ENCODE results near the gene CRTAP. TPM values are rescaled to one million over a fixed set of nuclear protein-coding genes. Genes with fewer than 3 reads are reported as not detected.
A peak's percentile ranks its signal among the peaks of the same experiment; 100 is the strongest.

The CRTAP gene
- total and polyA plus RNA-seq, 3 experiments from 2014 or later = 49.5 to 84.0 (median 50.3) TPM

DNA sequence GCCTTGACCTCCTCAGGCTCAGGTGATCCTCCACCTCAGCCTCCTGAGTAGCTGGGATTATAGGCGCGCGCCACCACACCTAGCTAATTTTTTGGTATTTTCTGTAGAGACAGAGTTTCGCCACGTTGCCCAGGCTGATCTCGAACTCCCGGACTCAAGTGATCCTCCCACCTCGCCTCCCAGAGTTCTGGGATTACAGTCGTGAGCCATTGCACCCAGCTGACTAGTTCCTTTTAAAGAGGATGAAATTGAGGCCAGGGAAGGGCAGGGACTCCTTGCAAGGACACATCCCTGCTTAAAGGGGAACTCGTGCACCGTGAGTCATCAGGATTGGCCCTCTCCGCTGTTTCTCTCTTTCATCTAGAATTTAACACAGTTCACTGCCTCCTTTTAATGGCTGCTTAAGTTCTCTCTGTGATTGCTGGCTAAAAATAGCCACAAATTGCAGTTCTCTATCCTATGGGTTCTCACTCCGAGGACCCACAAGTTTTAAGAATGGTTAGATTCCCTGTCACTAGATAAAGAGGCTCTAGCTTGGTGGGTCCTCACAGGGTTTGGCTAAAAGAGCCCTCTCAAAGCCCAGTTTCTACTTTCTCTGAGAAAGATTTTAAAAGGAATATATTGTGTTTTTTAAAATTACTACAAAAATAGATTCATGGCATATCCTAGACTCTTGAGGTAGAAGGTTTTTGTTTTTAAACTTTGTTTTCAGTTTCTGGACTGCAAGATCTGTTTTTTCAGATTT lies 1.4 kb downstream of the CRTAP start:
- H3K9me3 ChIP-seq (ENCODE audit: low read length) = no peaks in the 10 kb centered on the region
- Mint-ChIP-seq H3K4me1 (peaks cover 49 to 81% (median 58%) of the 10 kb centered on the region in 3 donors), H3K9me3 (no peaks in the 10 kb centered on the region), H3K27ac (peak overlapping the region in 7 of 8 donors; percentile 44 to 89 (median 74)), H3K36me3 (peaks cover 0 to 9% (median 2%) of the 10 kb centered on the region in 3 donors), H3K4me3 (peak overlapping the region; percentile 85 to 95 (median 87)), H3K27me3 (peaks cover 0 to 3% of the 10 kb centered on the region in 2 donors)
- no peaks in the 10 kb centered on the region for H3K36me3 ChIP-seq (ENCODE audit: insufficient read depth, low read length)
- no peak for DNase-seq
- POLR2A ChIA-PET = no interaction called here
- no peaks in the 10 kb centered on the region for H3K27me3 ChIP-seq (ENCODE audit: insufficient read depth, low read length, poor library complexity, severe bottlenecking)
- peak overlapping the region; percentile 59 for H3K27ac ChIP-seq (ENCODE audit: low read depth, low read length)
- CTCF ChIA-PET = interaction anchor here (0.8 to 4.7 kb wide), 3 partner anchors 16 to 40 kb away, joined by 3 to 31 read pairs (median 15); no protein-coding TSS in a partner anchor
- peaks cover 19% of the 10 kb centered on the region for H3K4me1 ChIP-seq (ENCODE audit: insufficient read depth, low read length)
- peak overlapping the region; percentile 85 for H3K4me3 ChIP-seq (ENCODE audit: low read length)

DNA sequence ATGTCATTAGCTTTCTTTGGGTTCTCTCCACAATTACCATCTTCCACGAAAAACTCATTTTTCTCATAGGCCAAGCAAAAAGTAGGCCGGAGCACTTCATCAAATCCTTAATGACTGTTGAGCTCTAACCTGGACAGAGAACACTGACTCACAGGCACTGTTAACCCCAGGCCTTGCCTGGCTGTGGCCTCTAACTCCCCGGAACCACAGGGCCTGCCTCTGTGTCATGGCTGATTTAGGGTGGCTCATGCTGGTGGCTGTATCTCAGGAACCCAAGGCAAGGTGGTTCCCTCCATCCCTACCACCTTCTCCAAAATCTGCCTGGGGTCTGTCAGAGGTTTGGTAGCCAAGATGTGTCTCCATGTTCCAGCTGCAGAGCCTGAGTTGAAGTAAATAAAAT lies 3.6 kb downstream of the CRTAP start:
- H3K27ac ChIP-seq (ENCODE audit: low read depth, low read length) = no peak overlapping the region
- no peak overlapping the region for H3K4me3 ChIP-seq (ENCODE audit: low read length)
- Mint-ChIP-seq H3K27me3 (peaks cover 0 to 3% of the 10 kb centered on the region in 2 donors), H3K4me3 (peak overlapping the region in 1 of 7 donors; percentile 51), H3K36me3 (peaks cover 0 to 28% (median 6%) of the 10 kb centered on the region in 3 donors), H3K4me1 (peaks cover 43 to 67% (median 45%) of the 10 kb centered on the region in 3 donors), H3K9me3 (no peaks in the 10 kb centered on the region), H3K27ac (peak overlapping the region in 5 of 8 donors; percentile 2 to 71 (median 36))
- H3K9me3 ChIP-seq (ENCODE audit: low read length) = no peaks in the 10 kb centered on the region
- ChIA-PET CTCF (interaction anchor here (1.5 to 4.7 kb wide), 2 partner anchors 8 to 13 kb away, joined by 3 to 31 read pairs; no protein-coding TSS in a partner anchor), POLR2A (no interaction called here)
- DNase-seq = no peak
- H3K4me1 ChIP-seq (ENCODE audit: insufficient read depth, low read length) = peaks cover 18% of the 10 kb centered on the region
- no peaks in the 10 kb centered on the region for H3K36me3 ChIP-seq (ENCODE audit: insufficient read depth, low read length)
- H3K27me3 ChIP-seq (ENCODE audit: insufficient read depth, low read length, poor library complexity, severe bottlenecking) = no peaks in the 10 kb centered on the region

DNA sequence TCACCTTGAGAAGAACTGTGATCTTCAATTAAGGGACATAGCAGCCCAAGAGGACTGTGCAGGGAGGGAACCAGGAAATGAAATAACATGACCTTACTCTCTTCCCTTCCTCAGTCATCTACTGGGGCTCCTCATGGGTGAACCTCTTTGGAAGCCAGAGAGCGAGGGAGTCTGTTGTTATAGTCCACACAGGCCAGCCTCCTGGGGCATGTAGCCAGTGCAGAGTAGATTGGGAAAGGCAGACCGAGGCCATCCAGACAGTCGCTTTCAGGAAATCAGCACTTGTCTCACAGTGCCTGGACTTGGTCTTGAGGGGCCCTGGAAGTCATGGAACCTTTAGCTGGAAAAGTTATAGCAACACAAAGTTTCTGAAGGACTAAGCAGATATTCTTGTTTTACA lies 6.1 kb downstream of the CRTAP start:
- Mint-ChIP-seq H3K27me3 (peaks cover 0 to 3% of the 10 kb centered on the region in 2 donors), H3K9me3 (no peaks in the 10 kb centered on the region), H3K4me1 (peaks cover 31 to 48% (median 33%) of the 10 kb centered on the region in 3 donors), H3K36me3 (peaks cover 0 to 45% (median 16%) of the 10 kb centered on the region in 3 donors), H3K4me3 (no peak overlapping the region), H3K27ac (peak overlapping the region in 3 of 8 donors; percentile 1 to 74 (median 35))
- CTCF ChIA-PET = no interaction called here
- H3K36me3 ChIP-seq (ENCODE audit: insufficient read depth, low read length) = peaks cover 10% of the 10 kb centered on the region
- peaks cover 4% of the 10 kb centered on the region for H3K4me1 ChIP-seq (ENCODE audit: insufficient read depth, low read length)
- no peaks in the 10 kb centered on the region for H3K27me3 ChIP-seq (ENCODE audit: insufficient read depth, low read length, poor library complexity, severe bottlenecking)
- no peak for DNase-seq
- POLR2A ChIA-PET = no interaction called here
- H3K27ac ChIP-seq (ENCODE audit: low read depth, low read length) = no peak overlapping the region
- no peak overlapping the region for H3K4me3 ChIP-seq (ENCODE audit: low read length)
- H3K9me3 ChIP-seq (ENCODE audit: low read length) = no peaks in the 10 kb centered on the region

DNA sequence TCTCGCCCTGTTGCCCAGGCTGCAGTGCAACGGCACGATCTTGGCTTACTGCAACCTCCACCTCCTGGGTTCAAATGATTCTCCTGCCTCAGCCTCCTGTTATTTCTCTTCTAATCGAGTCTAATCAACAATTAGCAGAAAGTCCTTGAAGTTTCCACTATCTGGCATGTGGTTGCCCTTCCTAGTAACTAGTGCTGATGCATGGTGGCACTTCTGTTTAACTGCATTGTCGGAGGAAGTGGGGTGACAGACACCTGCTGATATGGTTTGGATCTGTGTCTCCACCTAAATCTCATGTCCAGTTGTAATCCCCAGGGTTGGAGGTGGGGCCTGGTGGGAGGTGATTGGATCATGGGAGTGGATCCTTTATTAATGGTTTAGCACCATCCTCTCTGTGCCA lies 9.2 kb downstream of the CRTAP start:
- H3K27ac Mint-ChIP-seq = peak overlapping the region in 1 of 8 donors; percentile 4
- Histone ChIP-seq H3K27ac (ENCODE audit: low read depth, low read length) (no peak overlapping the region), H3K4me3 (ENCODE audit: low read length) (no peak overlapping the region), H3K36me3 (ENCODE audit: insufficient read depth, low read length) (peaks cover 12% of the 10 kb centered on the region), H3K9me3 (ENCODE audit: low read length) (no peaks in the 10 kb centered on the region), H3K4me1 (ENCODE audit: insufficient read depth, low read length) (no peaks in the 10 kb centered on the region), H3K27me3 (ENCODE audit: insufficient read depth, low read length, poor library complexity, severe bottlenecking) (no peaks in the 10 kb centered on the region)
- peaks cover 0 to 2% of the 10 kb centered on the region in 2 donors for H3K27me3 Mint-ChIP-seq
- H3K36me3 Mint-ChIP-seq = peaks cover 0 to 67% (median 20%) of the 10 kb centered on the region in 3 donors
- H3K4me3 Mint-ChIP-seq = no peak overlapping the region
- ChIA-PET POLR2A (no interaction called here), CTCF (interaction anchor here (1.2 kb wide), 1 partner anchor 8 kb away, joined by 9 read pairs; no protein-coding TSS in a partner anchor)
- DNase-seq = no peak
- no peaks in the 10 kb centered on the region for H3K9me3 Mint-ChIP-seq
- peaks cover 4 to 17% (median 9%) of the 10 kb centered on the region in 3 donors for H3K4me1 Mint-ChIP-seq

DNA sequence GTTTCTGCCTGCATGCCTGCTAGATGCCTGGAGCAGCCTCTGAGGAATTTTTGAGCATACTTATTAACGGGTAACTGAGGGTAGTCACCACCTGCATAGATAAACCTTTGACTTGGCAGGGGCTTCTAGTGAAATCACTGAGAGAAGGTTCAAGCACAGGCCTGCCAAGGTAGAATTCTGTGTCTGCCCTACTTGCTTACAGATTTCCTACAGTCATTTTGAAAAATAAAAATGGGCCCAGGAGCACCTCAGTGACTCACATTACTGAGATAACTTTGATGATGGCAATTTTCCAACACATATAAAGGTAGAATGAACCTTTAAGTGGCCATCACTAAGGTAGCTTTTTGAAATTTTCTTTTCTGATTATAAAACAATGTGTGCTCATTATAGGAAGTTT lies 10.8 kb downstream of the CRTAP start:
- no peaks in the 10 kb centered on the region for H3K27me3 ChIP-seq (ENCODE audit: insufficient read depth, low read length, poor library complexity, severe bottlenecking)
- no peak overlapping the region for H3K4me3 ChIP-seq (ENCODE audit: low read length)
- peaks cover 12% of the 10 kb centered on the region for H3K36me3 ChIP-seq (ENCODE audit: insufficient read depth, low read length)
- H3K9me3 ChIP-seq (ENCODE audit: low read length) = no peaks in the 10 kb centered on the region
- H3K4me3 Mint-ChIP-seq = no peak overlapping the region
- ChIA-PET POLR2A (interaction anchor here (0.6 kb wide), 1 partner anchor 60 kb away, joined by 10 read pairs; no protein-coding TSS in a partner anchor), CTCF (interaction anchor here (0.8 to 1.2 kb wide), 2 partner anchors 8 to 11 kb away, joined by 3 read pairs; no protein-coding TSS in a partner anchor)
- H3K27ac ChIP-seq (ENCODE audit: low read depth, low read length) = no peak overlapping the region
- H3K9me3 Mint-ChIP-seq = no peaks in the 10 kb centered on the region
- H3K36me3 Mint-ChIP-seq = peaks cover 0 to 67% (median 20%) of the 10 kb centered on the region in 3 donors
- H3K4me1 ChIP-seq (ENCODE audit: insufficient read depth, low read length) = no peaks in the 10 kb centered on the region
- peaks cover 0 to under 1% (median 0%) of the 10 kb centered on the region in 3 donors for H3K4me1 Mint-ChIP-seq
- no peak for DNase-seq
- no peaks in the 10 kb centered on the region for H3K27me3 Mint-ChIP-seq
- H3K27ac Mint-ChIP-seq = peak overlapping the region in 1 of 8 donors; percentile 37

DNA sequence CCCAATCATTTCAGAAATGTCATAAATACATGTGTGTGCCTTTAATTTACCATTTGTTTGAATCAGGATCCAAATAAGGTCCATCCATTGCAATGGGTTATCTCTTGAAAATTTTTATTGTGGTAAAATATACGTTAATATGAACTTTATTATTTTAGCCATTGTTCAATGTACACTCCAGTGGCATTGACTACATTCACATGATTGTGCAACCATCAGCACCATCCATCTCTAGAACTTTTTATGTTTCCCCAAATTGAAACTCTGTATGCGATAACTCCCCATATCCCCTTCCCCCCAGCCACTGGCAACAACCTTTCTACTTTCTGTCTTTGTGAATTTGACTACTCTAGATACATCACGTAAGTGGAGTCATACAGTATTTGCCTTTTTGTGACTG lies 12.0 kb downstream of the CRTAP start:
- no peaks in the 10 kb centered on the region for H3K9me3 ChIP-seq (ENCODE audit: low read length)
- H3K27me3 ChIP-seq (ENCODE audit: insufficient read depth, low read length, poor library complexity, severe bottlenecking) = no peaks in the 10 kb centered on the region
- Mint-ChIP-seq H3K9me3 (no peaks in the 10 kb centered on the region), H3K4me1 (no peaks in the 10 kb centered on the region), H3K4me3 (no peak overlapping the region), H3K27me3 (no peaks in the 10 kb centered on the region), H3K36me3 (peaks cover 0 to 69% (median 16%) of the 10 kb centered on the region in 3 donors), H3K27ac (no peak overlapping the region)
- ChIA-PET POLR2A (no interaction called here), CTCF (interaction anchor here (1.2 kb wide), 1 partner anchor 10 kb away, joined by 3 read pairs; no protein-coding TSS in a partner anchor)
- peaks cover 17% of the 10 kb centered on the region for H3K36me3 ChIP-seq (ENCODE audit: insufficient read depth, low read length)
- no peak overlapping the region for H3K4me3 ChIP-seq (ENCODE audit: low read length)
- no peaks in the 10 kb centered on the region for H3K4me1 ChIP-seq (ENCODE audit: insufficient read depth, low read length)
- H3K27ac ChIP-seq (ENCODE audit: low read depth, low read length) = no peak overlapping the region
- no peak for DNase-seq

DNA sequence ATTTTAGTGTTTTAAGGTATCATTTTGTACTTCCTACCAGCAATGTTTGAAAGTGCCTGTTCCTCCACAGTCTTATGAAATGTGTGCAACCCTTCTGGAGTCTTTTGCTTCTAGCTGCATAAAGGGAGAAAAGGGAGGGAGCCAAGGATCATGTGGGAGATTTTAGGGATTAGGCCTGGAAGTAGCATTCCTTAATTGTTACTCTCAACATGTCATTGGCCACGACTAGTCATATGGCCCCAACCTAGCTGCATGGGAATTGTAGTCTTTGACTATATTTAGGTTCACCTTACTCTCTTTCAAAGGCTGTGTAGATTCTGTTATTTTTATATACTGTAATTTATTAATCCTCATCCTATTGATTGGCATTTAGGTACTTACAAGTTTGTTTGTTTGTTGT lies 14.9 kb downstream of the CRTAP start:
- Histone ChIP-seq H3K27me3 (ENCODE audit: insufficient read depth, low read length, poor library complexity, severe bottlenecking) (no peaks in the 10 kb centered on the region), H3K4me1 (ENCODE audit: insufficient read depth, low read length) (no peaks in the 10 kb centered on the region), H3K4me3 (ENCODE audit: low read length) (no peak overlapping the region), H3K36me3 (ENCODE audit: insufficient read depth, low read length) (peaks cover 17% of the 10 kb centered on the region), H3K9me3 (ENCODE audit: low read length) (no peaks in the 10 kb centered on the region), H3K27ac (ENCODE audit: low read depth, low read length) (no peak overlapping the region)
- POLR2A ChIA-PET = no interaction called here
- no peak for DNase-seq
- peaks cover 0 to 71% (median 16%) of the 10 kb centered on the region in 3 donors for H3K36me3 Mint-ChIP-seq
- H3K9me3 Mint-ChIP-seq = no peaks in the 10 kb centered on the region
- H3K4me3 Mint-ChIP-seq = no peak overlapping the region
- H3K27me3 Mint-ChIP-seq = no peaks in the 10 kb centered on the region
- H3K27ac Mint-ChIP-seq = peak overlapping the region in 1 of 8 donors; percentile 17
- peaks cover 2 to 6% (median 5%) of the 10 kb centered on the region in 3 donors for H3K4me1 Mint-ChIP-seq
- CTCF ChIA-PET = interaction anchor here (0.7 to 3.8 kb wide), 4 partner anchors 10 to 659 kb away, joined by 3 to 31 read pairs (median 3); partner anchors contain the start of gene CRTAP

DNA sequence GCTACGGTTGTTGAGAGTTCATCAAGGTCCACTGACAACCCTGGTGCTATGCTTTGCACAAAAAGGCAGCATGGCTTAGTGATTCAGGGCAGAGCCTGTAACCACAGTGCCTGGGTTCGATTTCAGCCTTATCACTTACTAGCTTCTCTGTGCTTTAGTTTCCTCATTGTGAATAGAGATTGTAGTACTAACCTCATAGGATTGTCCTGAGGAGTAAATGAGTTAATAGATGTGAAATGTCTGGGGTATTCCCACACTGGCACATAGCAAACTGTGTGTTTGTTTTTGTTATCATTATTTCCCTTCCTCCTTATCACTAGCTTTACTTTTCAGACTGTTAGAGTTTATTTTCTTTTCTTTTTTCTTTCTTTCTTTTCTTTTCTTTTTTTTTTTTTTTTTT lies 16.3 kb downstream of the CRTAP start:
- Mint-ChIP-seq H3K4me3 (no peak overlapping the region), H3K27me3 (no peaks in the 10 kb centered on the region), H3K36me3 (peaks cover 6 to 72% (median 18%) of the 10 kb centered on the region in 3 donors), H3K27ac (no peak overlapping the region), H3K9me3 (no peaks in the 10 kb centered on the region), H3K4me1 (peaks cover 2 to 6% (median 5%) of the 10 kb centered on the region in 3 donors)
- no peak overlapping the region for H3K4me3 ChIP-seq (ENCODE audit: low read length)
- no peaks in the 10 kb centered on the region for H3K27me3 ChIP-seq (ENCODE audit: insufficient read depth, low read length, poor library complexity, severe bottlenecking)
- no peak overlapping the region for H3K27ac ChIP-seq (ENCODE audit: low read depth, low read length)
- no peaks in the 10 kb centered on the region for H3K9me3 ChIP-seq (ENCODE audit: low read length)
- no peak for DNase-seq
- peaks cover 11% of the 10 kb centered on the region for H3K36me3 ChIP-seq (ENCODE audit: insufficient read depth, low read length)
- ChIA-PET POLR2A (interaction anchor here (0.7 kb wide), 1 partner anchor 437 kb away, joined by 9 read pairs; no protein-coding TSS in a partner anchor), CTCF (interaction anchor here (0.7 to 3.8 kb wide), 4 partner anchors 15 to 657 kb away, joined by 3 to 31 read pairs (median 6); partner anchors contain the start of gene CRTAP)
- H3K4me1 ChIP-seq (ENCODE audit: insufficient read depth, low read length) = no peaks in the 10 kb centered on the region

Data from CD8-positive, alpha-beta memory T cell (primary cell).